ENCODE results near the gene IL12A.

GRCh38 chr3:159996018-159996417 lies 7.4 kb downstream of the IL12A start:
- TF ChIP-seq EZH2 (IDR thresholded peaks at IDR 0.05; ENCODE audit: insufficient read depth, poor library complexity, severe bottlenecking) = no peak
- no peak for TF ChIP-seq EZH2phosphoT487 (IDR thresholded peaks at IDR 0.05; ENCODE audit: insufficient read depth, low read depth)

All from GM23248 (cell line).